ENCODE data around the gene HCLS1.

HCLS1 gene

GRCh38 chr3:121698476-121698875 is 37.8 kb upstream of the HCLS1 start:
- H3F3A ChIP-seq (ENCODE audit: low read depth): no peaks in the 10 kb centered on the region
- no peak overlapping the region for H2AFZ ChIP-seq (ENCODE audit: low read length)
- no peaks in the 10 kb centered on the region for H3K27me3 ChIP-seq (ENCODE audit: insufficient read depth, low read length, poor library complexity, severe bottlenecking)
- H3K9me2 ChIP-seq (replicated peaks; ENCODE audit: low read depth, low read length): no peaks in the 10 kb centered on the region
- H4K20me1 ChIP-seq (ENCODE audit: insufficient read depth, low read length, poor library complexity, severe bottlenecking): no peaks in the 10 kb centered on the region
- H3K4me1 ChIP-seq (ENCODE audit: insufficient read depth, low read length, poor library complexity, severe bottlenecking): no peaks in the 10 kb centered on the region
- peaks cover 72% of the 10 kb centered on the region for H3K36me3 ChIP-seq (ENCODE audit: insufficient read depth, low read length)
- no peak overlapping the region for H3K4me3 ChIP-seq (ENCODE audit: low read length, poor library complexity, severe bottlenecking)
- H3K4me2 ChIP-seq (ENCODE audit: low read depth, low read length, poor library complexity, severe bottlenecking): no peak overlapping the region
- TF ChIP-seq, protein P1, sequence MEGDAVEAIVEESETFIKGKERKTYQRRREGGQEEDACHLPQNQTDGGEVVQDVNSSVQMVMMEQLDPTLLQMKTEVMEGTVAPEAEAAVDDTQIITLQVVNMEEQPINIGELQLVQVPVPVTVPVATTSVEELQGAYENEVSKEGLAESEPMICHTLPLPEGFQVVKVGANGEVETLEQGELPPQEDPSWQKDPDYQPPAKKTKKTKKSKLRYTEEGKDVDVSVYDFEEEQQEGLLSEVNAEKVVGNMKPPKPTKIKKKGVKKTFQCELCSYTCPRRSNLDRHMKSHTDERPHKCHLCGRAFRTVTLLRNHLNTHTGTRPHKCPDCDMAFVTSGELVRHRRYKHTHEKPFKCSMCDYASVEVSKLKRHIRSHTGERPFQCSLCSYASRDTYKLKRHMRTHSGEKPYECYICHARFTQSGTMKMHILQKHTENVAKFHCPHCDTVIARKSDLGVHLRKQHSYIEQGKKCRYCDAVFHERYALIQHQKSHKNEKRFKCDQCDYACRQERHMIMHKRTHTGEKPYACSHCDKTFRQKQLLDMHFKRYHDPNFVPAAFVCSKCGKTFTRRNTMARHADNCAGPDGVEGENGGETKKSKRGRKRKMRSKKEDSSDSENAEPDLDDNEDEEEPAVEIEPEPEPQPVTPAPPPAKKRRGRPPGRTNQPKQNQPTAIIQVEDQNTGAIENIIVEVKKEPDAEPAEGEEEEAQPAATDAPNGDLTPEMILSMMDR (conservative IDR thresholded peaks at IDR 0.05; ENCODE audit: low read length): no peak
- no peak for TF ChIP-seq EZH2phosphoT487 (IDR thresholded peaks at IDR 0.05; ENCODE audit: borderline replicate concordance)
- H3K9me3 ChIP-seq (ENCODE audit: insufficient read depth, low read depth, low read length): no peaks in the 10 kb centered on the region
- no peak overlapping the region for H3K9ac ChIP-seq (ENCODE audit: low read depth, low read length, poor library complexity, severe bottlenecking)
- H3K79me2 ChIP-seq (ENCODE audit: insufficient read depth, low read length): no peaks in the 10 kb centered on the region

DNA sequence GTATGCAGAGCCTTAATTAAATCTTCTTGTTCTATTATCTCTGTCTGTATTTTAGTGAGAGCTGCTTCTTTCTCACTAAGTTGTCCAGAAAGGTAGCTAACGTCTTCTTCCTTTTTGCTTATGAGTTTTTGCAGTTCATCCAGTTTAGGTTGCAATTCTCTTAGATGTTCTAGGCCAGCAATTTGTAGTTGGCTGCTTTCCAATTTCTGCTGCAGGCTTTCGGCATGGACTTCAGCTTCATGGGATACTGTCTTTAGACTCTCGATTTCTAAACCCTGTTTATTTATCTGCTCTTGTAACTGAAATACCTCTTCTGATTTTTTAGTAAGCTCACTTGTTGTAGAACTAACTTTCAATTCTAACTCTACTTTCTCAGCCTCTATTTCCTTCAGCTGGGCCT is 35.5 kb upstream of the HCLS1 start:
- Histone ChIP-seq H3K79me2 (ENCODE audit: insufficient read depth, low read length) (no peaks in the 10 kb centered on the region), H3K4me1 (ENCODE audit: insufficient read depth, low read length, poor library complexity, severe bottlenecking) (no peaks in the 10 kb centered on the region), H3K4me2 (ENCODE audit: low read depth, low read length, poor library complexity, severe bottlenecking) (no peak overlapping the region), H3K9ac (ENCODE audit: low read depth, low read length, poor library complexity, severe bottlenecking) (no peak overlapping the region), H3K9me2 (replicated peaks; ENCODE audit: low read depth, low read length) (no peaks in the 10 kb centered on the region), H3K27me3 (ENCODE audit: insufficient read depth, low read length, poor library complexity, severe bottlenecking) (no peaks in the 10 kb centered on the region), H2AFZ (ENCODE audit: low read length) (no peak overlapping the region), H3K36me3 (ENCODE audit: insufficient read depth, low read length) (peaks cover 70% of the 10 kb centered on the region; the same call in 1 of the 2 replicates), H4K20me1 (ENCODE audit: insufficient read depth, low read length, poor library complexity, severe bottlenecking) (no peaks in the 10 kb centered on the region), H3F3A (ENCODE audit: low read depth) (no peaks in the 10 kb centered on the region), H3K9me3 (ENCODE audit: insufficient read depth, low read depth, low read length) (no peaks in the 10 kb centered on the region), H3K4me3 (ENCODE audit: low read length, poor library complexity, severe bottlenecking) (no peak overlapping the region)
- TF ChIP-seq, protein P1 (conservative IDR thresholded peaks at IDR 0.05; ENCODE audit: low read length): no peak
- no peak for TF ChIP-seq EZH2phosphoT487 (IDR thresholded peaks at IDR 0.05; ENCODE audit: borderline replicate concordance)

DNA sequence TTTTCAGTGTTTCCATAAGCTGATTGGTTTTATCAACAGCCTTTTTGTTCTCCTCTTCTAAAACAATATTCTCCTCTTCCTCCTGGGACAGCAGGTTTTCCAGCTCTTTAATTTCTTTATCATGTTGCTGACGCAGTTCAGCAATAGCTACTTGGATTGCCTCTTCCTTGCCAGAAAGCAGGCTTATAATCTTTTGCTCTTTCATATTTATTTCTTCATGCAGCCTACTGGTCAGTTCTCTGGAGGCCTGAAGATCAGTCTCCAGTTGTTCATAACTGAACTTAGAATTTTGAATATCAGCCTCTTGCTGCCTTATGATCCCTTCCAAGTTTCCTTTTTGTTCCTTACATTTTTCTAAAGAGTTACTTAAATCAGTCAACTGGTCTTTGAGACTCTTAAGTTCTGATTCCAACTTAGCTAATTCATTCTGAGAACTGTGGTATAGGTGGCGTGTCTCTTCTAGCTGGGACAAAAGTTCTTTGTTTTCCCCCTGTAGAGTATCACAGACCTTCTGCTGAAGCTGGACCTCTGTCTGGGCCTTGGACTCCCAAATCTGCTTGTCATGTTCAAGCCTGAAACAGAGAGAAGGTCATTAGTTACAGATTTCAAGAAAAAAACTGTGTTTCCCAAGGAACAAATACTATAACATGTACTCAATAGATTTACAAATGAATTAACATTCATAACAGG is 31.5 kb upstream of the HCLS1 start:
- Histone ChIP-seq H3K36me3 (ENCODE audit: insufficient read depth, low read length) (peaks cover 47% of the 10 kb centered on the region; the same call in 1 of the 2 replicates), H3K9me2 (replicated peaks; ENCODE audit: low read depth, low read length) (no peaks in the 10 kb centered on the region)

More for the DNA sequence above, 31.5 kb upstream of the HCLS1 start:
- Histone ChIP-seq H2AFZ (ENCODE audit: low read length) (no peak overlapping the region), H3K4me1 (ENCODE audit: insufficient read depth, low read length, poor library complexity, severe bottlenecking) (no peaks in the 10 kb centered on the region), H3K4me2 (ENCODE audit: low read depth, low read length, poor library complexity, severe bottlenecking) (no peak overlapping the region), H3F3A (ENCODE audit: low read depth) (no peaks in the 10 kb centered on the region), H4K20me1 (ENCODE audit: insufficient read depth, low read length, poor library complexity, severe bottlenecking) (no peaks in the 10 kb centered on the region), H3K9ac (ENCODE audit: low read depth, low read length, poor library complexity, severe bottlenecking) (no peak overlapping the region), H3K9me3 (ENCODE audit: insufficient read depth, low read depth, low read length) (no peaks in the 10 kb centered on the region), H3K4me3 (ENCODE audit: low read length, poor library complexity, severe bottlenecking) (no peak overlapping the region), H3K27me3 (ENCODE audit: insufficient read depth, low read length, poor library complexity, severe bottlenecking) (no peaks in the 10 kb centered on the region), H3K79me2 (ENCODE audit: insufficient read depth, low read length) (no peaks in the 10 kb centered on the region)
- TF ChIP-seq, protein P1 (conservative IDR thresholded peaks at IDR 0.05; ENCODE audit: low read length): no peak
- no peak for TF ChIP-seq EZH2phosphoT487 (IDR thresholded peaks at IDR 0.05; ENCODE audit: borderline replicate concordance)
